GM06990 (cell line): Measurements from ENCODE around the gene LPCAT2.
"Not testable (repeated sequence)": the region's sequence is repeated elsewhere in the genome, so short reads cannot be mapped to it uniquely, and the experiment has no call there.

Source experiments
- DNase-seq: peaks from one replicate; pipeline ENCODE4 v3.0.0-alpha.2; 2011; ENCODE audit not compliant: insufficient read length; ENCODE audit errors: extremely low read depth
- H3K27me3 ChIP-seq: replicated peaks from 2 replicates; pipeline ENCODE4 v1.6.0; 2011; ENCODE audit warnings: low read length; ENCODE audit not compliant: control insufficient read depth, insufficient read depth
- H3K36me3 ChIP-seq: 2 replicates; pipeline ENCODE4 v1.5.1; 2011; ENCODE audit warnings: low read length; ENCODE audit not compliant: control insufficient read depth, insufficient read depth
- H3K4me3 ChIP-seq: replicated peaks from 2 replicates; pipeline ENCODE4 v1.5.1; 2011; ENCODE audit warnings: low read depth, mild to moderate bottlenecking, control low read depth, low read length
- CTCF ChIP-seq: IDR thresholded peaks from 2 replicates; pipeline ENCODE4 v1.5.1; 2011; ENCODE audit warnings: low read length, control low read depth, mild to moderate bottlenecking, inconsistent platforms; ENCODE audit not compliant: insufficient read depth, poor library complexity, severe bottlenecking

The LPCAT2 gene

DNA sequence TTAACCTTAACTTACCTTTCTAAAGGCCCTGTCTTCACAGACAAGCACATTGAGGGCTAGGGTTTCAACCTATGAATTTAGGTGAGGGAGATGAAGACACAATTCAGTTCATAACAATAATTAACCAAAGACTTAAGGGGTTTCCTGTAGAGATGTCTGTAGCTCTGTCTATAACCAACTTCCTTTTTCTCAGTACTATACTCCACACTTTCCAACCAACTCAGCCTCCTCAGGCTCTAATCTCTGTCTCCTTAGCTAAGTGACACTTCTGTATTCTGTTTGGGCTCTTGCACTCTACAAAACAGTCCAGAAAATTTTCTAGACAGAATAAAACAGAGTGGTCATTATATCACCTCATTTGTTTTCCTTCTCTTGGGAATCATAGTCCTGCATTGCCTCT is 83.4 kb downstream of the LPCAT2 start:
- no peak for TF ChIP-seq CTCF
- no peaks in the 10 kb centered on the region for H3K27me3 ChIP-seq
- DNase-seq, result no peak
- no peaks in the 10 kb centered on the region for H3K36me3 ChIP-seq
- no peak overlapping the region for H3K4me3 ChIP-seq

GRCh38 chr16:55597928-55598327 is 89.1 kb downstream of the LPCAT2 start:
- no peak for TF ChIP-seq CTCF
- H3K36me3 ChIP-seq, result no peaks in the 10 kb centered on the region
- no peak for DNase-seq
- no peak overlapping the region for H3K4me3 ChIP-seq
- no peaks in the 10 kb centered on the region for H3K27me3 ChIP-seq

- no peak for DNase-seq
- no peaks in the 10 kb centered on the region for H3K27me3 ChIP-seq
- no peak for TF ChIP-seq CTCF
- H3K36me3 ChIP-seq, result no peaks in the 10 kb centered on the region
- no peak overlapping the region for H3K4me3 ChIP-seq
Measured at GRCh38 chr16:55605754-55606336, 97.0 kb downstream of the LPCAT2 start.

- Histone ChIP-seq H3K4me3 (no peak overlapping the region), H3K36me3 (no peaks in the 10 kb centered on the region), H3K27me3 (no peaks in the 10 kb centered on the region)
- no peak for TF ChIP-seq CTCF
- no peak for DNase-seq
Measured at GRCh38 chr16:55613613-55614335, 104.9 kb downstream of the LPCAT2 start.

DNA sequence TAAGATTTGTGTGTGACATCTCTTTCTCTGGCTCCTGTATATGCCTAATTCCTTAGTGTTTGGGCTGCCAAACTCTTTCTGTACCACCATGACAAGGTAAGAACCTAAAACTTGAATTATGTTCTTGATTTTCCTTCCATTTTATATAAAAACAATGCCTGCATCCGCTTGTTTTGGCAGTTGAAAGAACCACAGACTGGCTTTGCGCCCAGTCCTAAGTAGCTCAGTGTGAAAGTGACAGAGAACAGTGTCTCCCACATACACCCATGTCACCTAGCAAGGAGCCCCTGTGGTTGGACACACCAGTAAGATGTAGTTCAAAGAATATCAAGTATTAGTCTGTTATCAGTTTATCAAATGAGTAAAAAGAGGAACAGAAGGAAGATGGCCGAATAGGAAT is 106.2 kb downstream of the LPCAT2 start:
- Histone ChIP-seq H3K36me3 (no peaks in the 10 kb centered on the region), H3K4me3 (no peak overlapping the region), H3K27me3 (no peaks in the 10 kb centered on the region)
- no peak for DNase-seq
- no peak for TF ChIP-seq CTCF

DNA sequence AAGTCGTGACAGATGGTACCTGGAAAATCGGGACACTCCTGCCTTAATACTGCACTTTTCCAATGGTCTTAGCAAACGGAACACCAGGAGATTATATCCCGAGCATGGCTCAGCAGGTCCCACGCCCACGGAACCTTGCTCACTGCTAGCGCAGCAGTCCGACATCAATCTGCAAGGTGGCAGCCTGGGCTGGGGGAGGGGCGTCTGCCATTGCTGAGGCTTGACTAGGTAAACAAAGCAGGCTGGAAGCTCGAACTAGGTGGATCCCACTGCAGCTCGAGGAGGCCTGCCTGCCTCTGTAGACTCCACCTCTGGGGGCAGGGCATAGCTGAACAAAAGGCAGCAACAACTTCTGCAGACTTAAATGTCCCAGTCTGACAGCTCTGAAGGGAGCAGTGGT is 106.8 kb downstream of the LPCAT2 start:
- not testable (repeated sequence) for DNase-seq, H3K4me3 ChIP-seq, H3K27me3 ChIP-seq, H3K36me3 ChIP-seq
